Cardiac fibroblast (primary cell): ENCODE results near the gene CCDC14.

Source experiments
- DNase-seq, 2 donors: peaks; one replicate each; pipeline versions ENCODE4 v3.0.0 to v3.0.0-alpha.2; 2010; ENCODE audit warnings: low read depth in 2 of 2
- H3K4me3 ChIP-seq, 2 donors: replicated peaks in 1 of 2; 1 replicate in 1 of 2; 2 replicates in 1 of 2; pipeline ENCODE4 v1.5.1; 2011; ENCODE audit warnings: low read depth in 2 of 2, low read length in 2 of 2, mild to moderate bottlenecking in 2 of 2, moderate library complexity in 1 of 2
- TF ChIP-seq, protein P1 (sequence below): IDR thresholded peaks from one replicate; pipeline ENCODE4 v1.5.1; 2011; ENCODE audit warnings: low read depth, mild to moderate bottlenecking, low read length, inconsistent platforms

The CCDC14 gene

DNA sequence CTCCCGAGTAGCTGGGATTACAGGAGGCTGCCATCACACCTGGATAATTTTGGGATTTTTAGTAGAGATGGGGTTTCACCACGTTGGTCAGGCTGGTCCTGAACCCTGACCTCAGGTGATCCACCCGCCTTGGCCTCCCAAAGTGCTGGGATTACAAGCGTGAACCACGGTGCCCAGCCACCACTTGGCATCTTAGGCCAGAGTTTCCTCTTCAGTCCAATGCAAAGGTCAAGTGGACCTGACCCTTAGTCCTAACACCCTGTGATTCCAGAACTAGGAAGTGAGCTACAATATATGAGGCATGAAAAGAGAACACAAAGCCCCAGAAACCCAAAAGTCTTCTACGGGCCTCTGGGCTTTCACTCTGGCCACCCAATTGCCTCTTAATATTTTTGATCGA is 82.2 kb downstream of the CCDC14 start:
- TF ChIP-seq, protein P1, sequence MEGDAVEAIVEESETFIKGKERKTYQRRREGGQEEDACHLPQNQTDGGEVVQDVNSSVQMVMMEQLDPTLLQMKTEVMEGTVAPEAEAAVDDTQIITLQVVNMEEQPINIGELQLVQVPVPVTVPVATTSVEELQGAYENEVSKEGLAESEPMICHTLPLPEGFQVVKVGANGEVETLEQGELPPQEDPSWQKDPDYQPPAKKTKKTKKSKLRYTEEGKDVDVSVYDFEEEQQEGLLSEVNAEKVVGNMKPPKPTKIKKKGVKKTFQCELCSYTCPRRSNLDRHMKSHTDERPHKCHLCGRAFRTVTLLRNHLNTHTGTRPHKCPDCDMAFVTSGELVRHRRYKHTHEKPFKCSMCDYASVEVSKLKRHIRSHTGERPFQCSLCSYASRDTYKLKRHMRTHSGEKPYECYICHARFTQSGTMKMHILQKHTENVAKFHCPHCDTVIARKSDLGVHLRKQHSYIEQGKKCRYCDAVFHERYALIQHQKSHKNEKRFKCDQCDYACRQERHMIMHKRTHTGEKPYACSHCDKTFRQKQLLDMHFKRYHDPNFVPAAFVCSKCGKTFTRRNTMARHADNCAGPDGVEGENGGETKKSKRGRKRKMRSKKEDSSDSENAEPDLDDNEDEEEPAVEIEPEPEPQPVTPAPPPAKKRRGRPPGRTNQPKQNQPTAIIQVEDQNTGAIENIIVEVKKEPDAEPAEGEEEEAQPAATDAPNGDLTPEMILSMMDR: no peak
- no peak overlapping the region for H3K4me3 ChIP-seq
- DNase-seq: no peak

DNA sequence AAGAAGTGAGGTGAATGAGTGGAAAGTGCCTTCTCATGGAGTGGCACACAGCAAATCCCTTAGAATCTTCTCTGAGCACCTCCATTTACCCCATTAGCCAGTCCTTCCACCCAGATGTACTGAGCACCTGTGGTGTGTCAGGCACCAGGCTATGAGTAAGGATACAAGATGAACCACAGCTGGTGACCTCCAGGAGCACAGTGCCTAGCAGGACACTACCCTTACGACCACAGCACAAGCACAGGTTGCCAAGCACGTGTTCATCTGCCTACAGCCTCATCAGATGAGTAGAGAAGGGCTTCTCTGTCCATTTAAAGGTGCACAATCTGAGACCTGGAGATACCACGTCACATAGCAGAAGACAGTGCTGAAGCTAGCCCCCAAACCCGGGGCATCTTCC is 83.1 kb downstream of the CCDC14 start:
- no peak overlapping the region for H3K4me3 ChIP-seq
- TF ChIP-seq, protein P1: no peak
- DNase-seq: no peak

DNA sequence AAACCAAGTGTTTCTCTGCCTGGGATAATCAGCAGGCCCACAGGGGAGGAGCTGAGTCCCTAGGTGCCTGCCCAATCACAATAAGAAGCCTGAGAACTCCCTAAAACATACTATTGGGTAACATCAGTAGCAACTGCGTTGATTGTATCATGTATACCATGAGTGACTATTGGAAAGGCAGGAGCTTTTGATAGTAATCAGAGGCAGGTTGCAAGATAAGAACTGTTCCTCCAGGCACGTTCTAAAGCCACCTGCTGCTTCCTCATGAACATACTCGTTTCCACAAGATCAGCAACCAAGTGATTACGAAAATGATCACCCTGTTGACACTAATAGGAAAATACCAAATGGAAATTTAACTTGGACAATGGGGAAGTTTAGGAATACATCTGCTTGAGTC is 83.6 kb downstream of the CCDC14 start:
- TF ChIP-seq, protein P1: no peak
- H3K4me3 ChIP-seq: no peak overlapping the region
- no peak for DNase-seq

DNA sequence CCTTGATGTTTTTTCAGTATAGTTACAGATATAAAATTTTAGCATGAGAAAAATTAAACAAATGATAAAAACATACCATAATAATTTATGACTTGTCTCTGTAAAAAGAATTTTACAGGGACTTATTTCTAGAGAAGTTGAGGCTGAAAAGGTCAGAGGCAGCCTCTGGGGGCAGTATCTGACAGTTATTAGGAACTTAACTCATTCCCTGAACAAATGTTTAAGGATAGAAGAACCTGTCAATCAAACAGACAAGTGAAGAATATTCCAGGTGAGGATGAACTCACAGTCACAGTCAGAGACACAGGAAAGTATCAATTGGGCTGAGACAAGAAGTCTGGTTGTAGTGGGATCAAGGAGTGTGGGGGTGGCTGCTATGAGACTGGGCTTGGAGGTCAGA is 84.2 kb downstream of the CCDC14 start:
- no peak overlapping the region for H3K4me3 ChIP-seq
- TF ChIP-seq, protein P1: peak; percentile 7
- DNase-seq: no peak

DNA sequence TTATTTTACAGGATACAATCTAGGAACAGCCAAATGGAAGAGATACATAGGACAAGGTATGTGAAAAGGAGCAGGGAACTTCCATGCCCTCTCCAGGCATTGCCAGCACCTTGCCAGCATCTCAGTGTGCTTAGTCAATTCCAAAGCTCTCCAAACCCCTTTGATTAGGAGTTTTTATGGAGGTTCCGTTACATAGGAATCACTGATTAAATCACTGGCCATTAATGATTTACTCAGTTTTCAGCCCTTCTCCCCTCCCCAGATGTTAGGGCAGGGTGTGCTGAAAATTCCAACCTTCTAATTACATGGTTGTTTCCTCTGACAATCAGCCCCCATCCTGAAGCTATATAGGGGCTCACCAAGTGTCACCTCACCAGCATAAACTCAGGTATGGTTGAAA is 88.4 kb downstream of the CCDC14 start:
- H3K4me3 ChIP-seq: no peak overlapping the region
- DNase-seq: no peak
- TF ChIP-seq, protein P1: no peak

DNA sequence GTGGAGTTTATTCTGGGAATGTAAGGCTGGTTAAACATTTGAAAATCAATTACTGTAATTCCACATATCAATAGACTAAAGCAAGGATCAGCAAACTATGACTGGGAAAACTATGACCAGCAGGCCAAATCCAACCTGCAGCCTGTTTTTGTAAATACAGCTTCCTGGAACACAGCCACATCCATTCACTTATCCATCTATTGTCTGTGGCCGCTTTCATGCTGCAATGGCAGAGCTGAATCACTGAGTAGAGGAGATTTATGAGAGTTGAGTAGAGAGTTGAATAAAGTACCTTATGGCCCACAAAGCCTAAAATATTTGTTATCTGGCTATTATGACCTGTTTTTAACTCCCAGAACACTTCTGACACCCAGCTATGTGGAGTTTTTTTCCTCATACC is 89.1 kb downstream of the CCDC14 start:
- peak in 1 of 2 donors; percentile 66 for DNase-seq
- no peak overlapping the region for H3K4me3 ChIP-seq

DNA sequence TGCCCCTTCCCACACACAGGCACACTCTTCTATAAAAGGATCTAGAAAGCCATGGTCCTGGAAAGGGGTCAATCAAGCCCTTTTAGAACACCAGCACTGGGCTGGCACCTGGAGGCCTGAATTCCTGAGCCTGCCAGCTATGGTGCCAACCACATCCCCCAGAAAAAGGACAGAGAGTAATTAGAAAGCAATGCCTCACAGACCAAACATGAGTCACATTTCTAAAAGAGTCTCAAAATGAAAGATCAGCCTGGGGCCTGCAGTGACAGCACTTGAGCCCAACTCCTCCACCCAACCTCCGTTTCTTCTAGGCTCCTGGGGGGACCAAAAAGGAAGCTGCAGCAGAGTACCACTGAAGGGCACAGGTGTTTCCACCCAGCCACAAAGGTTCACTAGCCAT is 91.0 kb downstream of the CCDC14 start:
- TF ChIP-seq, protein P1: no peak
- no peak overlapping the region for H3K4me3 ChIP-seq
- DNase-seq: peak in 1 of 2 donors; percentile 27

More for the DNA sequence above, 89.1 kb downstream of the CCDC14 start:
- TF ChIP-seq, protein P1: no peak
